Fibroblast of skin of right quadriceps (primary cell): Measurements from ENCODE around the gene HCRTR1.
A peak's percentile ranks its signal among the peaks of the same experiment; 100 is the strongest.

Experiments used
- DNase-seq: peaks from one replicate; pipeline ENCODE4 v3.0.0-alpha.2; 2013

The HCRTR1 gene

DNA sequence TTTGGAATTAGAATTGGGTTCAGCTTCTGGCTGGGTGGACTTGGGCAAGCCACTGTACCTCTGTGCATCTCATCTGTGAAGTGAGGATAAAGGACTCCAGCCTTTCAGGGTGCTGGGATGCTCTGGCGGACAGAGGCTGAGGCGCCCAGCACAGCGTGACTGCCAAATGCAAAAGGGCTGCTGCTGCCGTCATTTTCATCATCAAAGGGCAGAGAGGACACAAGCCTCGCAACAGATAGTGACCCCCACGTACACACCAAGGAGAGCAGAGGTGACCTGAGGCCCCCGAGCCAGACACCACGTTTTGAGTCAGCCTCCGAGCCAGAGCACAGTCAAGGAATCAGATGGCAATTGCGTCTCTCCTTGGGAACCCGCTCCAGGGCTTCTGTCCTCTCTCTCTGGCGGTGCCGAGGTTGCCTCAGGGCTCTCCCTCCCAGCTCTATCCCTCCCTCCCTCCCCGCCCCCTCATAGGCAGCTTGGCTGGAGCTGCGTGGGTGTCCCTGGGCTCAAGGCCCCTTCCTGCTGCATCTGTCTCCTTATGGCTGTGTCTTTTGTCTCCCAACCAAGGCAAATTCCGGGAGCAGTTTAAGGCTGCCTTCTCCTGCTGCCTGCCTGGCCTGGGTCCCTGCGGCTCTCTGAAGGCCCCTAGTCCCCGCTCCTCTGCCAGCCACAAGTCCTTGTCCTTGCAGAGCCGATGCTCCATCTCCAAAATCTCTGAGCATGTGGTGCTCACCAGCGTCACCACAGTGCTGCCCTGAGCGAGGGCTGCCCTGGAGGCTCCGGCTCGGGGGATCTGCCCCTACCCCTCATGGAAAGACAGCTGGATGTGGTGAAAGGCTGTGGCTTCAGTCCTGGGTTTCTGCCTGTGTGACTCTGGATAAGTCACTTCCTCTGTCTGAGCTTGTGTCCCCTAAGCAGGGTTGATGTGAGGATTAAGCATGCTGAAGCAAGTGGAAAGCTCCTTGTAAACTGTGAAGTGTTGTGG lies 9.0 kb downstream of the HCRTR1 start:
- DNase-seq, result no peak

DNA sequence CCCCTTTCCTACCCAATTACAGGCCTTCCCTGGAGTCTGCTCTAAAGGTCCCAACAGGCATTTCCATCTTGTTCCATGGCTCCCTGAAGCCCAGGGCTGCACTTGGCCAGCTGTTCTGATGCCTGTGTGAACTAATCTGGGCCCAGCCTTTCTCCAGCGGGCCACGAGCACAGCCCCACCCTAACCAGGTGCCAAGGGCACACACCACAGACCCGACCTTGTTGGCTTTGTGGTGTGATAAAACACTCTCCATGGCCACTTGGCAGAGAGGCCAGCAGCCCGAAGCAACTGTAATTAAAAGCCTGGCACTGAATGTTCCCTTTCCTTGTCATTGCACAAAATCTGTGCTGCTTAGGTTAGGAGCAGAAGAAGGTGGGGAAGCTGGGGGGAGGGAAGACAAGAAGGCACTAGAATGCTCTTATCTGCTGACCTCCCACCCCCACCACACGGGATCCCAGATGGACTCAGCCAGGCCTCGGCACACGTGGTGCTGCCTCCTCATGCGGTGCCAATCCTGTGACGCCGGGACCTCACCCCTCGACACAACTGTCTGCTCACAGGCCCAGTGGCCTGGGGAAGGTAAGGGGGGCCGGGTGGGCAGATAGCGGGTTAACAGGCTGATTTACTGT lies 9.9 kb downstream of the HCRTR1 start:
- DNase-seq, result no peak

GRCh38 chr1:31627930-31628559 lies 10.6 kb downstream of the HCRTR1 start:
- DNase-seq, result no peak

DNA sequence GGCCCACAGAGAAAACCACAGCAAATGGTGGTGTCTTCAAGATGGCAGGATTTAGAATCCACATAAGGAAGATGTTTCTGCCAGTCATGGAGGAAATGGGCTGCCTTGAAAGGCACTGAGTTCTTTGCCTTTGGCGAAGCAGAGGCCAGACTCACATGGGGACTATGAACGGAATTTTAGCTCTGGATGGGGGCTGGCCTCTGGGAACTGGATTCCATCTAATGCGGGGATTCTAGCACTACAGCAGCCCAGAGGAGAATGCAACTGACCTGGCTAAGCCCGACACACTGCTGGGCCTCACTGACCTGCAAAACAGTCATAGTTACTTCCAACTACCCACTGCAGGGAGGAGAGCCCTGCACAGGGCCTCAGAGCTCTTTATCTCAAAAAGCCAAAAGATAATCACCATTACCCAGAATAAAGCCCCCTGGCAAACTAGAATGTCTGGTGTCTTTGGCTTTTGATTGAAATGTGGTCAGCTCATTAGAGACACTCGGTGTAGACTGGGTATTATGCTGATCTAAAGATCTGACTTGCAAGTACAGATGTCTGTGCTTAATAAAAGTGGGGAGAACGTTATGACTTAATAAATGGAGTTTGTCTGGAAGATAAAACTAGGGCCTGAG lies 11.6 kb downstream of the HCRTR1 start:
- DNase-seq, result no peak

- no peak for DNase-seq
These were observed 15.2 kb downstream of the HCRTR1 start for GRCh38 chr1:31632649-31633048.

DNA sequence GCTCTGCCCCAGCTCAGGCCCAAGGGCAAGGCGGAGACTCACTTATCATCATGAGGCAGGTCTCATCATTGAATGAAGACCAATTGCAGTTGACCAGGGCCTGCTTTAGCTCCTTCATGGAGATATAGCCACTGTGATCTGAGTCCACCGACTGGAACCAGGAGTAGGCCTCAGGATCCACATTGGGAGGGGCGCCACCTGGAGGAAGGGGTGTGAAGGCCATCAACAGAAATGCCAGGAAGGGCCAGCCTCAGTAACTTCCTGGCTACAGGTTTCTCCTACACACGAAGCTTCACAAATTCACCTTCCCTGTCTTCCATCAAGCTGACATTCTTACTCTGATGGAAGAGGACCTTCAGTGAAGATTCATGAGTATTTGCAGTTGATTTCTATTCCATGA lies 15.6 kb downstream of the HCRTR1 start:
- DNase-seq, result no peak

DNA sequence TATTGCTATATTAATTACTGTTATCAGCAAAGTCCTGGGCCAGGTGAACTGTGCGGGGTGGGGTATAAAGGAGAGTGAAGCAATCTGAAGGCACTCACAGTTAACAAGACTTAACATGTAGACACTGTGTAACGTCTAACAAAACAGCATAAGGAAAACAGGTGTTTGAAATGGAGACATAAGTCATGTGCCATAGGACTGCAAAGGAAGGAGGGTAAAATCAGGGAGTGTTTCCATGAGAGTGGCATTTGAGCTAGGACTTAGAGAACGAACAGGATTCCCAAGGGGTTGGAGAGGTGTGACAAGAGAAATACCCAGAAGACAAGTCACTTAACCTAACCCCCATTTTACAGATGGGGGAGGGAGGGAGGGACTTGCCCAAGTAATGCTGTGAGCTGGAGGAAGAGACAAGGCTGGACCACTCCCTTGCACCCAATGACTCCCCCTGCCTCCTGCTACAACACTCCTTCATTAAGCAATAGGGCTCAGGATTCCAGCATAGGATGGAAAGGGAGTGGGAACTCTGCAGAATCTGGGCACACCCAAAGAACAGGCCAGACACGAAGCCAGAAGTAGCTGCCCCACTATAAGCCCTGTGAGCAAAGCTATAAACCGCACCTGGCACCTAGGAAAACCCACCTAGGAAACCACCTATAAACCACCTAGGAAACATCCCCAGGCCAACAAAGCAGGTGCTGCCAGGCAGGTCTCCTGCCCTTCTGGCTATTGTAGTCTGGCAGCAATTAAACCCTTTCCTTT lies 20.6 kb downstream of the HCRTR1 start:
- no peak for DNase-seq

GRCh38 chr1:31639543-31639942 lies 22.1 kb downstream of the HCRTR1 start:
- peak; percentile 71 for DNase-seq

DNA sequence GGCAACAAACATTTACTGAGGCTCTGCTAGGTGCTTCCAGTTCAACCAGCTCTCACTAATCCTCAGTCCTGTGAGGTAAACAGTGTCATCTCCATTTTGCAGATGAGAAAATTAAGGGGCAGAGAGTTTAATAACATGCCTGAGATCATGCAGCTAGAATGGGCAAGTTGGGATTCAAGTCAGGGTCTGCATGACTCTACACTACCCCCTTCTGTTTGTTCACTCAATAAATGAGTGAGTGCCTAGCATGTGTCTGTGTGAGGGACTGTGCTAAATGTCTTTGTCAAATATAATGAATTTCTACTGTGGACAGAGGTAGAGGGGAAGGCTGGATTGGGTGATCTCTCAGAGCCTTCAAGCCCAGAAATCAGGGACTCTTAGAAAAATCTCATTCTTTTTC lies 22.7 kb downstream of the HCRTR1 start:
- DNase-seq, result no peak

DNA sequence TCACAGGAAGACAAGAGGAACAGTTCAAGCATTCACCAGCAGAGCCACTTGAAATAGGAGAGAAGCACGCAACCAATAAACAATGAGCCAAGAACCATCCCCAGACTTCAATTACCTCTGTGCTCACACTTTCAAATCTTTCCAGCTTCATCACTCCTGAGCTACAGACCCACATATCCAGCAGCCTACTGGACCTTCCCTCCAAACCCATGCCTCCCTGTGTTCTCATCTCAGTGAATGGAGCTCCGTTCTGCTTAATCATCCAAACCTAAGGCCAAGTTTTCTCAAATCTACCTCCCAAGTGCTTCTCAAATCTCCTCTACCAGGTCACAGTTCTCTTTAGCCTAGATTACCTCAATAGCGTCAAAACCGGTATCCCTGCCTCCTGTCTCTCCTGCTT lies 23.5 kb downstream of the HCRTR1 start:
- DNase-seq, result no peak

DNA sequence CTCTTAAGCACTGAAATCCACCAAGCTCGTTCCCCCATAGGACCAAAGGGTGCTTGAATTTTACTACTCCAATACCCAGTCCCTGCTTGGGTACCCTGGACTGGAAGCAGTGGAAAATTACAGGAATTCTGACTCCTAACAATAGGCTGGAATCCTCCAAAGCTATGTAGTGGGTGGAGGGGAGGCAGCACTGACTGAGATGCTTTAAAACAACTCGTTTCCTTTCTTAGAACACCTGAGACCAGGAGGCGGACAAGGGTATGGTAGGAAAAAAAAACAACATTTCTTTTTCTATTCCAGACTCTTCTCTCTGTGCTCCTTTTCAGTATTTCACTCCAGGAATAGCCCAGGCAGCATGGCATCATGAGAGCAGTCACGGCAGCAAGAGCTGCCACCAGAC lies 24.9 kb downstream of the HCRTR1 start:
- no peak for DNase-seq

DNA sequence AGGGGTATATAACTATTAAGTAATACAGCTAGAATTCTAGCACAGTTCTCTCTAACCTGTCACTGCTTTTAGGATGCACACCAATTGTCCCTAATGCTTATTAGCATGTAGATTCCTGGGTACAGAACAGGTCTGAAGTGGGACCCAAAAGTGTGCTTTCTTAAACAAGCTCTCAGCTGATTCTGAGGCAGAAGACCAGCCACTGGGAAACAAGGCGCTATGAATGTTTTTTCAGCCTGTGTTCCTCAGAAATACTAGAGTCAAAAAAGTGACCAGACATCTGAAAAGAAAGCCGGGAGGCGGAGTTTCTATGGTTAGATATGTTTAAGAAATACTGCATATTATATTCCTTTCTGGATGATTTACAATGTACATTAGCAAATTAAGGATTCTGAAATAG lies 25.4 kb downstream of the HCRTR1 start:
- DNase-seq, result no peak

DNA sequence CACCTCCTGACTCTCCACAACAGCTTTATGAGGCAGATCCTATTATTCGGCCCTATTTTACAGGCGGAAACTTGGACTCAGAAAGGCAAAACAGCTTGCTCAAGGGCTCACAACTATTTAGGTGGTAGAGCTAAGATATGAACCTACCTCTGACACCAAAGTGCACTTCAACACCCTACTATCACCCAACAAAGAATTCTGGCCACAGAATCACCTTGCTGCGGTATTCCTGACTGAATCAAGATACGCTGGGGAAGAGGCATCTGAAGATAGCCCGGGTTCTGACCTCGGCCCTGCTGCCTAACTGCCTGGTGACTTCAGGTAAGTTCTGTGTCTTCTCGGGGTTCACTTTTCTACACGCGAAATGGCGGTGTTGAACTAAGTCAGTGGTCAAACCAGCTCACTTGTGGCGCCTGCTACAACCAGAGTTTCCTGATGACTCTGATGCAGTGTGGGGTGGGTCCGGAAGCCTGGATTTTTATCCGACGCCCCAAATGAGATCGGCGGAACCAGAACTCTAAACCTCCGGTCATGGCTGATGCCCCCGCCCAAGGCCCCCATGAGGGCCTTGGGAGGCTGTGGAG lies 26.6 kb downstream of the HCRTR1 start:
- no peak for DNase-seq

DNA sequence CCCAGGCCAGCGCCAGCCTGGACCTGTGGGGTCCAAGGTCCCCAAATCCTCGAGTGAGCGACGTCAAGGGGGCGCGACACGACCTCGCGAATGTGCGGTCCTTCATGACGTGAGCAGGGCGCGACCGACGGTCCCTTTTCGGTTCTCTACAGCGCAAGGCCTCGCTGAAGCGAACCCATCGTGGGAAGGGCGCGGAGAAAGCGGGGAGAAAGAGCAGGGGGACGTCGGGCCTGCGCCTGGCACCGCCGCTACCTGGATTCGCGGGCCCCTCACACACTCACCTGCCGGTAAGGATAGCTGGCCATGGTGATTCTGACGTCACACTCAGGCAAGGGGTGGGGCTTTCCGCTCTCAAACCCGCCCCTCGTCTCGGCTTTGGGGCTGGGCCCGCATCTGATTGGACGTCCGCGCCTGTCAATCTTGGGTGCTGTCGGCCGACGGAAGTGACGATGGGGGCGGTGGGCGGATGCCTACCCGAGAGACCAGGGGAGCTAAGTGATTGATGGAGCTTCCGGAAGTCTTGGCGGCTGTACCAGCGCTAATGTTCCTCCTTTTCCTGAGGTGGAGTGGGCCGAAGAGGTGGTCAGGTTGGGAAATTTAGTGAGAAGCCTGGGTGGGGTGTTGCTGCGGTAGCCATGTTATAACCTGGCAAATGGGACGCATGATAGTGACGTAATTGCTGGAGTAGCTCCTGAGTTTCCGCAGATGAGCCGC lies 27.2 kb downstream of the HCRTR1 start, which contains the start of gene PEF1:
PEF1 (minus strand) TSS at position 317 of the 714 bp plus-strand sequence; CDS start at position 305, 12 bp downstream.
- DNase-seq, result peak; percentile 98

DNA sequence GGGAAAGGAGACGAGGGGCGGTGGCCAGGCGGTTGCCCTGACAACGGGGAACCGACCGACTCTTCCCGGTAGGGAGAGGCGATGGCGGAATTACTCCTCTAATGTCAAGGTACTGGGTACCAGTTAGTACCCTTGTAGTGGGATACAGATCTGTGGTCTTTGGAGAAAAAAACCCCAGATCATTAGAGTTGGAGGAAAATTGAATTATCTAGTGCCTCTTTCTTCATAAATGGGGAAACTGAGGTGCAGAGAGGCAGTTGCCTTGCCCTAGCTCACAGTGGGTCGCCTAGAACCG lies 27.7 kb downstream of the HCRTR1 start:
- DNase-seq, result no peak

DNA sequence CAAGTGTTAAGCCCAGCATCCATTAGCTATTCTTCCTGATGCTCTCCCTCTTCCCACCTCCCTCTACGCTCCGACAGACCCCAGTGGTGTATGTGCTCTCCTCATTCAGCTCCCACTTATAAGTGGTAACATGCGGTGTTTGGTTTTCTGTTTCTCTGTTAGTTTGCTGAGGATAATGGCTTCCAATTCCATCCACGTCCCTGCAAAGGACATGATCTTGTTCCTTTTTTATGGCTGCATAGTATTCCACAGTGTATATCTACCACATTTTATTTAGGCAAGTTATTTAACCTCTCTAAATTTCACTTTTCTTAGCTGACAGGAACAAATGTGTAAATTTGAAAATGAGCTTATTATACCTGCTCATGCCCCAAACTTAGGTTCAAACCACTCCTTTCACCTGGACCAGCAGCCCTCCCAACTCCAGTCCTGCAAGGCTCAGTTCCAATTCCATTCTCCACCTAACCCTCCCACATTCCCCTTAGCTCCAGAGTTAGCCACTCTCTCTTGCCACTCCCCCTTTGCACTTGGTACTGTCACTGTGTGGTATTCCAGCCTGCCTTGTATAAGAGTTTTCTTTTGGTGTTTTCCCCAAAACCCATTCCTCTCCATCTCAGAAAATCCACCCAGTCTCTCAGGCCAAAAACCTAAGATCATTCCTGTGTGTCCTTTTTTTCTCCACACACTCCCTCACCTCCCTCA lies 28.9 kb downstream of the HCRTR1 start:
- DNase-seq, result no peak

- DNase-seq, result peak; percentile 73
These were observed 29.6 kb downstream of the HCRTR1 start for GRCh38 chr1:31647106-31647505.

- no peak for DNase-seq
These were observed 30.7 kb downstream of the HCRTR1 start for GRCh38 chr1:31648190-31648589.

GRCh38 chr1:31648641-31649357 lies 31.3 kb downstream of the HCRTR1 start:
- no peak for DNase-seq
